ENCODE data around the gene CHSY3.

DNA sequence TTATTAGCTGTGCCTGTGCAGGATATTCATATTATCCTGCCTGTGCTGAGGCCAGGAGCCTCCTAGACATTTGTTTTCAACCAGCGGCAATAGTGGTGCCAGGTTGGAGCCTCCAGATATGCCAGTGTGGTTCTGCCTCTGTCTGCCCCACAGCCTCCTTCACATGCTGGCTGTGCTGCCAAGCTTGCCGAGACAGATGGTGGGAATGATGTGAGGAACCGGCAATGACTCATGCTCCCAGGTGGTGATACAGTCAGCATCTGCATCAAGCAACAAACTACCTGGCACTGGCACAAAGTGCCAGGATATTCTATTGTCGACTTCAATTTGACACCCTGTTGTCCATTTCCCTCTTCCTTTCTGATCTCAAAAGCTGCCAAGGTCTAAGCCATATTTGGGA lies 285.7 kb downstream of the CHSY3 start:
- TF ChIP-seq, protein P1, sequence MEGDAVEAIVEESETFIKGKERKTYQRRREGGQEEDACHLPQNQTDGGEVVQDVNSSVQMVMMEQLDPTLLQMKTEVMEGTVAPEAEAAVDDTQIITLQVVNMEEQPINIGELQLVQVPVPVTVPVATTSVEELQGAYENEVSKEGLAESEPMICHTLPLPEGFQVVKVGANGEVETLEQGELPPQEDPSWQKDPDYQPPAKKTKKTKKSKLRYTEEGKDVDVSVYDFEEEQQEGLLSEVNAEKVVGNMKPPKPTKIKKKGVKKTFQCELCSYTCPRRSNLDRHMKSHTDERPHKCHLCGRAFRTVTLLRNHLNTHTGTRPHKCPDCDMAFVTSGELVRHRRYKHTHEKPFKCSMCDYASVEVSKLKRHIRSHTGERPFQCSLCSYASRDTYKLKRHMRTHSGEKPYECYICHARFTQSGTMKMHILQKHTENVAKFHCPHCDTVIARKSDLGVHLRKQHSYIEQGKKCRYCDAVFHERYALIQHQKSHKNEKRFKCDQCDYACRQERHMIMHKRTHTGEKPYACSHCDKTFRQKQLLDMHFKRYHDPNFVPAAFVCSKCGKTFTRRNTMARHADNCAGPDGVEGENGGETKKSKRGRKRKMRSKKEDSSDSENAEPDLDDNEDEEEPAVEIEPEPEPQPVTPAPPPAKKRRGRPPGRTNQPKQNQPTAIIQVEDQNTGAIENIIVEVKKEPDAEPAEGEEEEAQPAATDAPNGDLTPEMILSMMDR (IDR thresholded peaks at IDR 0.05; ENCODE audit: low read length): no peak
- no peak for TF ChIP-seq EZH2 (IDR thresholded peaks at IDR 0.05; ENCODE audit: borderline replicate concordance, low read length)

All from OCI-LY1 (cell line).